Liver (tissue), 9 donors: ENCODE measurements around the gene ENG. TPM values are rescaled to one million over a fixed set of nuclear protein-coding genes. Genes with fewer than 3 reads are reported as not detected.

Source experiments
- DNase-seq: peaks from one replicate; pipeline ENCODE4 v3.0.0-alpha.2; 2017; ENCODE audit warnings: low spot score
- H3K27ac ChIP-seq, 2 donors: one replicate each; pipeline ENCODE4 v1.7.0; 2013; ENCODE audit warnings: inconsistent platforms in 2 of 2, low read length in 2 of 2, control low read depth in 1 of 2, low read depth in 1 of 2, mild to moderate bottlenecking in 1 of 2
- H3K27me3 ChIP-seq, 4 donors: one replicate each; pipeline versions ENCODE4 v1.6.1 to v1.7.0; 2013; ENCODE audit warnings: low read length in 3 of 4, inconsistent platforms in 1 of 4, mild to moderate bottlenecking in 1 of 4, moderate library complexity in 1 of 4; ENCODE audit not compliant: control insufficient read depth in 4 of 4, insufficient read depth in 4 of 4
- H3K36me3 ChIP-seq, 4 donors: one replicate each; pipeline versions ENCODE4 v1.6.1 to v1.7.0; 2013; ENCODE audit warnings: low read length in 3 of 4, mild to moderate bottlenecking in 3 of 4, low read depth in 1 of 4, moderate library complexity in 1 of 4; ENCODE audit not compliant: control insufficient read depth in 4 of 4, insufficient read depth in 3 of 4
- H3K4me1 ChIP-seq, 4 donors: one replicate each; pipeline versions ENCODE4 v1.6.1 to v1.7.0; 2013; ENCODE audit warnings: low read length in 3 of 4, mild to moderate bottlenecking in 3 of 4, moderate library complexity in 1 of 4; ENCODE audit not compliant: control insufficient read depth in 4 of 4, insufficient read depth in 4 of 4
- H3K4me3 ChIP-seq, 3 donors: one replicate each; pipeline versions ENCODE4 v1.6.1 to v1.7.0; 2013; ENCODE audit warnings: low read length in 3 of 3, control low read depth in 1 of 3, low read depth in 1 of 3, mild to moderate bottlenecking in 1 of 3
- H3K9ac ChIP-seq, 2 donors: one replicate each; pipeline ENCODE4 v1.7.0; 2013; ENCODE audit warnings: low read length in 2 of 2, mild to moderate bottlenecking in 2 of 2, moderate library complexity in 2 of 2, control low read depth in 1 of 2, low read depth in 1 of 2
- H3K9me3 ChIP-seq, 4 donors: one replicate each; pipeline versions ENCODE4 v1.6.1 to v1.7.0; 2013; ENCODE audit warnings: low read length in 3 of 4; ENCODE audit not compliant: control insufficient read depth in 4 of 4
- ATF3 ChIP-seq: IDR thresholded peaks from 2 replicates; pipeline ENCODE4 v1.6.1; 2016; ENCODE audit warnings: antibody characterized with exemption
- CTCF ChIP-seq: fragments of 150-350 bp; IDR thresholded peaks from 2 replicates; pipeline ENCODE4 v1.5.1; 2017; ENCODE audit warnings: improper control_type of control experiment, low read depth, low read length; ENCODE audit not compliant: missing input control
- EGR1 ChIP-seq, 2 donors: IDR thresholded peaks; 2 replicates each; pipeline ENCODE4 v1.6.1; 2016 to 2018; ENCODE audit warnings: antibody characterized with exemption in 2 of 2, low read depth in 2 of 2
- FOXA1 ChIP-seq: IDR thresholded peaks from 2 replicates; pipeline ENCODE4 v1.6.1; 2016; ENCODE audit warnings: antibody characterized with exemption
- FOXA2 ChIP-seq: IDR thresholded peaks from 2 replicates; pipeline ENCODE4 v1.6.1; 2016; ENCODE audit warnings: antibody characterized with exemption
- GABPA ChIP-seq, 2 donors: IDR thresholded peaks in 1 of 2; conservative IDR thresholded peaks in 1 of 2; 2 replicates each; pipeline ENCODE4 v1.6.1; 2016; ENCODE audit warnings: antibody characterized with exemption in 2 of 2, mild to moderate bottlenecking in 1 of 2, moderate library complexity in 1 of 2
- HNF4A ChIP-seq, 2 donors: conservative IDR thresholded peaks; 2 replicates each; pipeline ENCODE4 v1.6.1; 2016; ENCODE audit warnings: antibody characterized with exemption in 2 of 2, mild to moderate bottlenecking in 2 of 2
- JUND ChIP-seq, 2 donors: IDR thresholded peaks; 2 replicates each; pipeline ENCODE4 v1.6.1; 2016; ENCODE audit warnings: antibody characterized with exemption in 2 of 2
- NR2F2 ChIP-seq: IDR thresholded peaks from 2 replicates; pipeline ENCODE4 v1.6.1; 2016; ENCODE audit warnings: antibody characterized with exemption
- RAD21 ChIP-seq, 2 donors: IDR thresholded peaks; 2 replicates each; pipeline ENCODE4 v1.6.1; 2016; ENCODE audit warnings: antibody characterized with exemption in 2 of 2, mild to moderate bottlenecking in 2 of 2
- RXRA ChIP-seq, 2 donors: IDR thresholded peaks; 2 replicates each; pipeline ENCODE4 v1.6.1; 2017 to 2018; ENCODE audit warnings: antibody characterized with exemption in 2 of 2, mild to moderate bottlenecking in 1 of 2
- SP1 ChIP-seq: IDR thresholded peaks from 2 replicates; pipeline ENCODE4 v1.6.1; 2018; ENCODE audit warnings: antibody characterized with exemption, mild to moderate bottlenecking
- YY1 ChIP-seq: IDR thresholded peaks from 2 replicates; pipeline ENCODE4 v1.6.1; 2016; ENCODE audit warnings: antibody characterized with exemption, mild to moderate bottlenecking
- ZBTB33 ChIP-seq: IDR thresholded peaks from 2 replicates; pipeline ENCODE4 v1.6.1; 2016; ENCODE audit warnings: antibody characterized with exemption
- WGBS: extraction: QIAGEN DNeasy Blood & Tissue Kit; methylation state at CpG from one replicate; pipeline ENCODE4 v1.1.7; 2013; 5-methylcytosine and 5-hydroxymethylcytosine counted together
- polyA plus RNA-seq, 2 donors: library from polyadenylated mRNA; stranded (reverse) in 1 of 2; unstranded in 1 of 2; fragments of 200-250 nt in 1 of 2; fragments of >200 nt in 1 of 2; fragmentation: Nextera tagmentation in 1 of 2; extraction: Ambion mirVana in 1 of 2; gene quantifications; one replicate each; pipeline versions ENCODE4 v1.2.1 to v1.2.3, GENCODE V29; 2013 to 2015
- total RNA-seq, 2 donors: library from RNA; depleted of rRNA; stranded (reverse); fragments of >200 nt; gene quantifications; one replicate each; pipeline ENCODE4 v1.2.3, GENCODE V29; 2014
- donor health status: healthy.
- donor health status: healthy.
- donor health status: healthy.
- donor health status: healthy.
- donor health status: healthy.

Gene ENG
- total and polyA plus RNA-seq, 4 donors, result 12.8 to 91.3 (median 24.2) TPM

- TF ChIP-seq ATF3 (no peak), YY1 (no peak)
Observed at GRCh38 chr9:127868278-127868902, 13.9 kb upstream of the ENG start (continued).

- peaks cover 0 to 6% (median 0%) of the 10 kb centered on the region in 4 donors for H3K36me3 ChIP-seq
- H3K27me3 ChIP-seq, result no peaks in the 10 kb centered on the region
- no peak overlapping the region for H3K9ac ChIP-seq
- 88% methylated on average over 30 of the region's 30 CpGs for WGBS
- DNase-seq, result no peak
- no peak for TF ChIP-seq ATF3
- TF ChIP-seq JUND (IDR thresholded peaks at IDR 0.05), result no peak
- no peaks in the 10 kb centered on the region for H3K9me3 ChIP-seq
- no peak overlapping the region for H3K4me3 ChIP-seq
- peaks cover 0 to 4% (median 2%) of the 10 kb centered on the region in 4 donors for H3K4me1 ChIP-seq
- peak overlapping the region in 1 of 2 donors; percentile 18 for H3K27ac ChIP-seq
Observed at GRCh38 chr9:127867356-127868277, 13.2 kb upstream of the ENG start.

GRCh38 chr9:127866535-127866934 lies 12.1 kb upstream of the ENG start:
- Histone ChIP-seq H3K4me3 (no peak overlapping the region), H3K9ac (no peak overlapping the region), H3K27me3 (no peaks in the 10 kb centered on the region), H3K36me3 (peaks cover 0 to 3% (median 0%) of the 10 kb centered on the region in 4 donors), H3K4me1 (peaks cover 0 to 10% (median 2%) of the 10 kb centered on the region in 4 donors), H3K9me3 (no peaks in the 10 kb centered on the region), H3K27ac (no peak overlapping the region)
- 97% methylated on average over 13 of the region's 13 CpGs for WGBS
- DNase-seq, result no peak
- TF ChIP-seq NR2F2 (no peak), HNF4A (conservative IDR thresholded peaks at IDR 0.05) (no peak), RAD21 (IDR thresholded peaks at IDR 0.05) (no peak), RXRA (IDR thresholded peaks at IDR 0.05) (no peak)

- Histone ChIP-seq H3K27me3 (no peaks in the 10 kb centered on the region), H3K9ac (no peak overlapping the region), H3K9me3 (no peaks in the 10 kb centered on the region), H3K27ac (no peak overlapping the region), H3K4me3 (no peak overlapping the region), H3K36me3 (peaks cover 0 to 3% (median 0%) of the 10 kb centered on the region in 4 donors), H3K4me1 (peaks cover 0 to 12% (median 2%) of the 10 kb centered on the region in 4 donors)
- DNase-seq, result no peak
- 83% methylated on average over 19 of the region's 19 CpGs for WGBS
- TF ChIP-seq YY1 (no peak), FOXA2 (no peak), ATF3 (no peak), SP1 (no peak), CTCF (no peak), EGR1 (IDR thresholded peaks at IDR 0.05; ENCODE audit: low read depth in 2 of 2) (no peak), RAD21 (IDR thresholded peaks at IDR 0.05) (no peak), GABPA (IDR thresholded peaks at IDR 0.05 in 1 of 2, conservative IDR thresholded peaks at IDR 0.05 in 1 of 2) (no peak), FOXA1 (no peak), JUND (IDR thresholded peaks at IDR 0.05) (no peak), ZBTB33 (no peak)
Observed at GRCh38 chr9:127865645-127866464, 11.4 kb upstream of the ENG start.
